SK-N-SH (cell line): ENCODE measurements around the gene DLG1.

Source experiments
- EP300 ChIP-seq, 2 experiments: IDR thresholded peaks; 2 replicates each; pipeline versions ENCODE4 v1.4.0 to v1.6.1; 2012; ENCODE audit warnings: borderline replicate concordance in 1 of 2, low read depth in 1 of 2, low read length in 1 of 2
- EZH2phosphoT487 ChIP-seq: fragments of 200-600 bp; sonication (generic); IDR thresholded peaks from 2 replicates; pipeline ENCODE4 v1.6.1; 2017; ENCODE audit warnings: low read depth, mixed run types, mild to moderate bottlenecking, antibody characterized with exemption, moderate library complexity, borderline replicate concordance
- FOXJ3 ChIP-seq: sonication (generic); formaldehyde crosslinking; IDR thresholded peaks from 2 replicates; pipeline ENCODE4 v1.5.1; 2020; ENCODE audit warnings: mild to moderate bottlenecking, missing genetic modification reagents
- NRF1 ChIP-seq: IDR thresholded peaks from 2 replicates; pipeline ENCODE4 v1.6.1; 2012; ENCODE audit warnings: low read depth, mild to moderate bottlenecking, low read length
- PBX3 ChIP-seq: IDR thresholded peaks from 2 replicates; pipeline ENCODE4; 2012
- POLR2AphosphoS5 ChIP-seq: IDR thresholded peaks from 2 replicates; pipeline ENCODE4 v1.6.1; 2012; ENCODE audit warnings: low read depth, low read length
- RCOR1 ChIP-seq: fragments of 150-350 bp; IDR thresholded peaks from 2 replicates; pipeline ENCODE4 v1.6.1; 2017; ENCODE audit warnings: antibody characterized with exemption, low read length
- REST ChIP-seq: IDR thresholded peaks from 2 replicates; pipeline ENCODE4 v1.6.1; 2012; ENCODE audit warnings: mild to moderate bottlenecking, low read depth, low read length, moderate library complexity
- SMC3 ChIP-seq: IDR thresholded peaks from 2 replicates; pipeline ENCODE4 v1.6.1; 2012; ENCODE audit warnings: low read depth, low read length, improper control_type of control experiment
- TAF1 ChIP-seq: IDR thresholded peaks from 2 replicates; pipeline ENCODE4 v1.6.1; 2012; ENCODE audit warnings: low read depth, mild to moderate bottlenecking, low read length, moderate library complexity, borderline replicate concordance
- TCF12 ChIP-seq: IDR thresholded peaks from 2 replicates; pipeline ENCODE4 v1.4.0; 2012
- YY1 ChIP-seq: IDR thresholded peaks from 2 replicates; pipeline ENCODE4 v1.4.0; 2012; ENCODE audit warnings: low read depth, mild to moderate bottlenecking
- TF ChIP-seq, protein P1 (sequence below): fragments of 200-600 bp; sonication (generic); IDR thresholded peaks from 2 replicates; pipeline ENCODE4 v1.6.1; 2017; ENCODE audit warnings: antibody characterized with exemption, mild to moderate bottlenecking, moderate library complexity

GRCh38 chr3:196995027-196995426, 303.4 kb downstream of the DLG1 start:
- TF ChIP-seq, protein P1, sequence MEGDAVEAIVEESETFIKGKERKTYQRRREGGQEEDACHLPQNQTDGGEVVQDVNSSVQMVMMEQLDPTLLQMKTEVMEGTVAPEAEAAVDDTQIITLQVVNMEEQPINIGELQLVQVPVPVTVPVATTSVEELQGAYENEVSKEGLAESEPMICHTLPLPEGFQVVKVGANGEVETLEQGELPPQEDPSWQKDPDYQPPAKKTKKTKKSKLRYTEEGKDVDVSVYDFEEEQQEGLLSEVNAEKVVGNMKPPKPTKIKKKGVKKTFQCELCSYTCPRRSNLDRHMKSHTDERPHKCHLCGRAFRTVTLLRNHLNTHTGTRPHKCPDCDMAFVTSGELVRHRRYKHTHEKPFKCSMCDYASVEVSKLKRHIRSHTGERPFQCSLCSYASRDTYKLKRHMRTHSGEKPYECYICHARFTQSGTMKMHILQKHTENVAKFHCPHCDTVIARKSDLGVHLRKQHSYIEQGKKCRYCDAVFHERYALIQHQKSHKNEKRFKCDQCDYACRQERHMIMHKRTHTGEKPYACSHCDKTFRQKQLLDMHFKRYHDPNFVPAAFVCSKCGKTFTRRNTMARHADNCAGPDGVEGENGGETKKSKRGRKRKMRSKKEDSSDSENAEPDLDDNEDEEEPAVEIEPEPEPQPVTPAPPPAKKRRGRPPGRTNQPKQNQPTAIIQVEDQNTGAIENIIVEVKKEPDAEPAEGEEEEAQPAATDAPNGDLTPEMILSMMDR = no peak
- TF ChIP-seq PBX3 = no peak
- TF ChIP-seq SMC3 = no peak
- no peak for TF ChIP-seq EZH2phosphoT487
- no peak for TF ChIP-seq TCF12
- no peak for TF ChIP-seq REST
- TF ChIP-seq POLR2AphosphoS5 = no peak
- no peak for TF ChIP-seq TAF1
- TF ChIP-seq RCOR1 = no peak
- TF ChIP-seq FOXJ3 (CRISPR knock-in tag) = no peak
- TF ChIP-seq EP300 (IDR thresholded peaks at IDR 0.05; ENCODE audit: borderline replicate concordance in 1 of 2, low read depth in 1 of 2, low read length in 1 of 2) = no peak
- no peak for TF ChIP-seq NRF1
- no peak for TF ChIP-seq YY1
